Measurements from ENCODE around the gene ACKR1.

The ACKR1 gene

GRCh38 chr1:159187033-159187432, 17.6 kb upstream of the ACKR1 start:
- H3K4me2 ChIP-seq (ENCODE audit: low read depth, low read length, poor library complexity, severe bottlenecking): no peak overlapping the region
- H3K4me1 ChIP-seq (ENCODE audit: insufficient read depth, low read length, poor library complexity, severe bottlenecking): no peaks in the 10 kb centered on the region
- TF ChIP-seq EZH2phosphoT487 (IDR thresholded peaks at IDR 0.05; ENCODE audit: borderline replicate concordance): no peak
- no peak for TF ChIP-seq CTCF (conservative IDR thresholded peaks at IDR 0.05; ENCODE audit: low read length)

GRCh38 chr1:159187647-159188374, 16.9 kb upstream of the ACKR1 start:
- H3K36me3 ChIP-seq (ENCODE audit: insufficient read depth, low read length): no peaks in the 10 kb centered on the region
- H3K9me3 ChIP-seq (ENCODE audit: insufficient read depth, low read depth, low read length): no peaks in the 10 kb centered on the region
- no peak overlapping the region for H3K9ac ChIP-seq (ENCODE audit: low read depth, low read length, poor library complexity, severe bottlenecking)
- TF ChIP-seq EZH2phosphoT487 (IDR thresholded peaks at IDR 0.05; ENCODE audit: borderline replicate concordance) (no peak), CTCF (conservative IDR thresholded peaks at IDR 0.05; ENCODE audit: low read length) (no peak)
- H3K4me1 ChIP-seq (ENCODE audit: insufficient read depth, low read length, poor library complexity, severe bottlenecking): no peaks in the 10 kb centered on the region
- no peak overlapping the region for H3K4me3 ChIP-seq (ENCODE audit: low read length, poor library complexity, severe bottlenecking)
- H3K79me2 ChIP-seq (ENCODE audit: insufficient read depth, low read length): no peaks in the 10 kb centered on the region
- H3K9me2 ChIP-seq (replicated peaks; ENCODE audit: low read depth, low read length): no peaks in the 10 kb centered on the region
- no peak overlapping the region for H2AFZ ChIP-seq (ENCODE audit: low read length)
- H3K27me3 ChIP-seq (ENCODE audit: insufficient read depth, low read length, poor library complexity, severe bottlenecking): no peaks in the 10 kb centered on the region
- no peak overlapping the region for H3K4me2 ChIP-seq (ENCODE audit: low read depth, low read length, poor library complexity, severe bottlenecking)
- no peaks in the 10 kb centered on the region for H3F3A ChIP-seq (ENCODE audit: low read depth)
- no peaks in the 10 kb centered on the region for H4K20me1 ChIP-seq (ENCODE audit: insufficient read depth, low read length, poor library complexity, severe bottlenecking)

More at GRCh38 chr1:159187033-159187432, 17.6 kb upstream of the ACKR1 start:
- no peaks in the 10 kb centered on the region for H3K9me2 ChIP-seq (replicated peaks; ENCODE audit: low read depth, low read length)
- H3K9me3 ChIP-seq (ENCODE audit: insufficient read depth, low read depth, low read length): no peaks in the 10 kb centered on the region
- H3F3A ChIP-seq (ENCODE audit: low read depth): no peaks in the 10 kb centered on the region
- no peak overlapping the region for H3K4me3 ChIP-seq (ENCODE audit: low read length, poor library complexity, severe bottlenecking)
- no peak overlapping the region for H2AFZ ChIP-seq (ENCODE audit: low read length)
- no peaks in the 10 kb centered on the region for H3K79me2 ChIP-seq (ENCODE audit: insufficient read depth, low read length)
- no peaks in the 10 kb centered on the region for H3K27me3 ChIP-seq (ENCODE audit: insufficient read depth, low read length, poor library complexity, severe bottlenecking)
- no peaks in the 10 kb centered on the region for H3K36me3 ChIP-seq (ENCODE audit: insufficient read depth, low read length)
- H3K9ac ChIP-seq (ENCODE audit: low read depth, low read length, poor library complexity, severe bottlenecking): no peak overlapping the region
- H4K20me1 ChIP-seq (ENCODE audit: insufficient read depth, low read length, poor library complexity, severe bottlenecking): no peaks in the 10 kb centered on the region

GRCh38 chr1:159188375-159188788, 16.3 kb upstream of the ACKR1 start:
- Histone ChIP-seq H2AFZ (ENCODE audit: low read length) (no peak overlapping the region), H3K9me2 (replicated peaks; ENCODE audit: low read depth, low read length) (no peaks in the 10 kb centered on the region), H3K4me2 (ENCODE audit: low read depth, low read length, poor library complexity, severe bottlenecking) (no peak overlapping the region), H3K27me3 (ENCODE audit: insufficient read depth, low read length, poor library complexity, severe bottlenecking) (no peaks in the 10 kb centered on the region), H4K20me1 (ENCODE audit: insufficient read depth, low read length, poor library complexity, severe bottlenecking) (no peaks in the 10 kb centered on the region), H3K36me3 (ENCODE audit: insufficient read depth, low read length) (no peaks in the 10 kb centered on the region), H3K9me3 (ENCODE audit: insufficient read depth, low read depth, low read length) (no peaks in the 10 kb centered on the region), H3F3A (ENCODE audit: low read depth) (no peaks in the 10 kb centered on the region), H3K4me3 (ENCODE audit: low read length, poor library complexity, severe bottlenecking) (no peak overlapping the region), H3K4me1 (ENCODE audit: insufficient read depth, low read length, poor library complexity, severe bottlenecking) (no peaks in the 10 kb centered on the region), H3K9ac (ENCODE audit: low read depth, low read length, poor library complexity, severe bottlenecking) (no peak overlapping the region), H3K79me2 (ENCODE audit: insufficient read depth, low read length) (no peaks in the 10 kb centered on the region)
- TF ChIP-seq EZH2phosphoT487 (IDR thresholded peaks at IDR 0.05; ENCODE audit: borderline replicate concordance) (no peak), CTCF (conservative IDR thresholded peaks at IDR 0.05; ENCODE audit: low read length) (no peak)

Data from Loucy (cell line).